HFF-Myc (cell line): ENCODE measurements around the gene IFI27L1.

ENCODE experiments used
- DNase-seq: peaks from one replicate; pipeline ENCODE4 v3.0.0-alpha.2; 2011; ENCODE audit warnings: low read depth; ENCODE audit errors: extremely low read depth
- H3K4me3 ChIP-seq: replicated peaks from 2 replicates; pipeline ENCODE4 v1.5.1; 2011; ENCODE audit warnings: low read depth, mild to moderate bottlenecking, control low read depth, low read length
- TF ChIP-seq, protein P1 (sequence below): IDR thresholded peaks from 2 replicates; pipeline ENCODE4 v1.5.1; 2012; ENCODE audit warnings: mild to moderate bottlenecking, low read depth, low read length, control low read depth; ENCODE audit errors: missing control alignments

IFI27L1 gene

DNA sequence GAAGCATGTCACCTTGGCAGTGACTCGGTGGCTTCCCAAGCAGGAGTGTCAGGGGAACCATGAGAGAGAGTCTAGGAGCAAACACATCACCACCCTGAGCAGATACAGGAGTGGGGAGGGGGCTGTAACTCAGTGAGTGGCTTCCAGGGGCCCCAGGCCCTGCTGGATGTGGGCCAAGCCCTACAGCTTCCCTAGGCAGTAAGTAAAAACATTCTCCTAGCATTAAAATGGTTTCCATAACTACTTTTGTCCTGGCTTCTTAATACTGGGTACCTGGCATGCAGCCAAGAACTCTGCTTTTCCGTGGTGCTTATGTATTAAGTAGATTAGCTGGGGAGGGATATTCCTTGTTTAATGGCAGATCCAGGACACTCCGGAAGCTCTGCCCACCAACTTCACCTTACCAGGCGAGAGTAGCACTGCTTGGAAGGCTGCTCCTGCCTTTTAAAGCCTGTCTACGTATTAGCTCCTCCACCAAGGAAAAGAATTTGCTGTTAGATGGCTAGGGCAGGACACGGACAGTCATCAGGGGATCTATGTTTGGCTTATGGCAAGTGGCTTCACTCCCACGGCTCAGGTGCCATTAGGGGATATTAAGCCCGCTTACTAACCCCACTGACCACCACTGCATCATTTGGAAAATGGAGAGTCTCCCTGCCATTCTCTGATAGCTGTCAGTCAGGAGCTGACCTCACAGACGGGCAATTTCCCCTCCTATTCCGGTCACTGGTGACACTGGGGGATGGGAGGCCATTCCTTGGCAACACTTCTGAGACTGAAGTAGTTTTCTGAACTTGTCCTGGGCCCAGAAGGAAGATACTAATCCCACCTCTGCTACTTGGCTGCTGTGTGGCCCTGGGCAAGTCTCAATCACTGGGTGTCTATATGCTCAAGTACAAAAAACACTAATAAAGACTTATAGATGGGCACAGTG, 32.2 kb upstream of the IFI27L1 start:
- H3K4me3 ChIP-seq: no peak overlapping the region
- TF ChIP-seq, protein P1, sequence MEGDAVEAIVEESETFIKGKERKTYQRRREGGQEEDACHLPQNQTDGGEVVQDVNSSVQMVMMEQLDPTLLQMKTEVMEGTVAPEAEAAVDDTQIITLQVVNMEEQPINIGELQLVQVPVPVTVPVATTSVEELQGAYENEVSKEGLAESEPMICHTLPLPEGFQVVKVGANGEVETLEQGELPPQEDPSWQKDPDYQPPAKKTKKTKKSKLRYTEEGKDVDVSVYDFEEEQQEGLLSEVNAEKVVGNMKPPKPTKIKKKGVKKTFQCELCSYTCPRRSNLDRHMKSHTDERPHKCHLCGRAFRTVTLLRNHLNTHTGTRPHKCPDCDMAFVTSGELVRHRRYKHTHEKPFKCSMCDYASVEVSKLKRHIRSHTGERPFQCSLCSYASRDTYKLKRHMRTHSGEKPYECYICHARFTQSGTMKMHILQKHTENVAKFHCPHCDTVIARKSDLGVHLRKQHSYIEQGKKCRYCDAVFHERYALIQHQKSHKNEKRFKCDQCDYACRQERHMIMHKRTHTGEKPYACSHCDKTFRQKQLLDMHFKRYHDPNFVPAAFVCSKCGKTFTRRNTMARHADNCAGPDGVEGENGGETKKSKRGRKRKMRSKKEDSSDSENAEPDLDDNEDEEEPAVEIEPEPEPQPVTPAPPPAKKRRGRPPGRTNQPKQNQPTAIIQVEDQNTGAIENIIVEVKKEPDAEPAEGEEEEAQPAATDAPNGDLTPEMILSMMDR: no peak
- no peak for DNase-seq

DNA sequence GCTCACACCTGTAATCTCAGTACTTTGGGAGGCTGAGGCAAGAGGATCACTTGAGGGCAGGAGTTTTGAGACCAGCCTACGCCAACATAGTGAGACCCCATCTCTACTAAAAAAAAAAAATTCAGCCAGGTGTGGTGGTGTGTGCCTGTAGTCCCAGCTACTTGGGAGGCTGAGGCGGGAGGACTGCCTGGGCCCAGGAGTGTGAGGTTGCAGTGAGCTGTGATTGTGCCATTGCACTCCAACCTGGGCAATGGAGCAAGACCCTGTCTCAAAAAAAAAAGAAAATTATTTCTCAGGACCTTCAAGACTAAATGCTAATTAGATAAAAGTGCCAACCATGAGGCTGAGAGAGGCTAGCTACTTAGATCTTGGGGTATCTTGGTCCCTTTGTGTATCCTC, 31.5 kb upstream of the IFI27L1 start:
- TF ChIP-seq, protein P1: no peak
- no peak overlapping the region for H3K4me3 ChIP-seq
- no peak for DNase-seq

DNA sequence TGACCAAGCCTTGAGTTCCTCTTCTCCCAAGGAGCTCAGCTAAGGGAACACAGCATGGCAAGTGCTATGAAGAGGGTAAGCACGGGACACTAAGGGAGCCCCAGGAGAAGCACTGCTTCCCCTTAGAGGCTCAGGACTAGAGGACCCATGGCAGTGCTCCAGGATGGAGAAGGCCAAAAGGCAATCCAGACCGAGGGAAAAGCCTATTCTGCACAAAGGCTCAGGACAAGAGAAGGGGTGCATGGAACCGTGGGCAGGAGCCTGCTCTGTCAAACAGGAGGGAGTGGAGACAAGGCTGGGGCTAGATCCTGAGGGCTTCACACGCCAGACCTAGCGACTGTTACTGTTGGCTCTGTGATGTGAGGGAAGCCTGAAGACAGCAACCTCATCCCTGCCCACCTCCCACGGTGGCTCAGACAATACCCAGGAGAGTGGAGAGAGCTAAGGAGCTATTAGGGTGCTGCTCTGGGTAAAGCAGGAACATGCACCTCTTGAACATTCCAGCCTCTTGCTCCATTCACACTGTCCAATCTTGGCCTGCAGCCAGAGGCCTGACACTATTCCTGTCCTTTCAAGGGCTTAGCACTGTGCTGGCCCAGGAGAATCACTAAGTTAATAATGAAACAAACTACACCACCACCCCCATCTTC, 30.8 kb upstream of the IFI27L1 start:
- H3K4me3 ChIP-seq: no peak overlapping the region
- TF ChIP-seq, protein P1: no peak
- no peak for DNase-seq

DNA sequence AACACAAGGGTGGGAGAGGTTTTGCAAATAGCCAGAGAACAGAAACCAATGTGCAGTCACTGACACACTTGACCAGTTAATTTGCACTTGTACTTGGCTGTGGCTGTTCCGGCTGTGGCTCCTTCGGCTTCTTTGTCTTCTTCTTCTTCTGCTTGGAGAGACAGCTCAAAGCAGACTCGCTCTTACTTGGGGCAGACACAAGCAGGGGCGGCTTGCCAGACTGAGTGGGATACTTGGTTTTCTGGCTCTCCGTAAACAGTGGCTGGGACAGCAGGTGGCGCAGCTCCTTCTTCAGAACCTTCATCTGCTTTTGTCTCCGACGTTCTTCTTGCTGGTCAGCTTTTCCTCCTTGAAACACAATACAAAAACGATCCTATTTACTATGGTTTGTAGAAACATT, 30.0 kb upstream of the IFI27L1 start:
- DNase-seq: no peak
- no peak overlapping the region for H3K4me3 ChIP-seq
- TF ChIP-seq, protein P1: peak; percentile 34

DNA sequence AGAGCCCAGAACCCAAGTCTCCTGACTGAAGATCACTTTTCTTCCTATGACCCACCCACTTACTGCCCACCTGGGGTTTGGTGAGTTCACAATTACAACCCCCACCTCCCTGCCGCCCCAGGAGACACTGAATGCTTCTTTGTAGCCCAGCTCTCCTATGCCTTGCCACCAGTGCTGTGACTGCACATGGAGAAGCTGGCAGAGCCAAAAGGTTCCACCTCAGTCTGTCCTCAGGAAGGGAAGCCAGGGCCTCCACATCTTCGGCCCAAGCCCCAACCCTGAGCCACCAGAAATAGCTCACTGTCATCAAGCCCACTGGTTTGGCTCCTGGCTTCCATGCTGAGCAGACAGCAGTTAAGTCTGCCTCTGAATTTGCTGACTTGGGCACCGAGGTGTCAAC, 29.3 kb upstream of the IFI27L1 start:
- TF ChIP-seq, protein P1: no peak
- no peak for DNase-seq
- no peak overlapping the region for H3K4me3 ChIP-seq

DNA sequence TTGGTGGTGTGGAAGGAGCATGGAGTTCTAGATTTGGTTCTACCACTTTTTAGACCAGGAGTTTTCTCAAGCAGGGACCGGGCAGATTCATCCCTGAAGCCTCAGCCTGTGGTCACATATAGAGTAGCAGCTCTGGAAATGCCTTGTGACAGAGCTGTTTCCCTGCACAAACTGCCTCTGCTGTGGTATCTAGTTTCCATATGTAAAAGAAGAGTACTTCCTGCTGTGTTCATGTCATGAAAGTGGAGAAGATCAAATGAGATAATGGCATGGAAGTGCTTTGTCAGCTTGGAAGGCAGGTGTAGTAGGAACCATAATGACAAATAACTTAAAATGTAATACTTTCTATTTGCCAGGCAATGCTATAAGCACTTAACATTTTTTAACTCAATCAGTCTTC, 28.9 kb upstream of the IFI27L1 start:
- TF ChIP-seq, protein P1: no peak
- no peak for DNase-seq
- H3K4me3 ChIP-seq: no peak overlapping the region
